Skeletal muscle cell (primary cell): Measurements from ENCODE around the gene AGAP1.

Experiments
- DNase-seq: peaks from one replicate; pipeline ENCODE4 v3.0.0-alpha.2; 2010; ENCODE audit warnings: low read depth
- H3K4me3 ChIP-seq: 2 replicates; pipeline ENCODE4 v1.5.1; 2011; ENCODE audit warnings: low read depth, mild to moderate bottlenecking, control low read depth, low read length, moderate library complexity

AGAP1 gene

GRCh38 chr2:235988271-235989015, 494.6 kb downstream of the AGAP1 start:
- DNase-seq, result no peak
- no peak overlapping the region for H3K4me3 ChIP-seq

GRCh38 chr2:235989591-235989990, 495.7 kb downstream of the AGAP1 start:
- DNase-seq, result no peak
- no peak overlapping the region for H3K4me3 ChIP-seq

GRCh38 chr2:235990344-235990743, 496.5 kb downstream of the AGAP1 start:
- DNase-seq, result no peak
- no peak overlapping the region for H3K4me3 ChIP-seq

- no peak for DNase-seq
These were observed 498.2 kb downstream of the AGAP1 start for GRCh38 chr2:235992024-235992423.

GRCh38 chr2:235996419-235996818, 502.6 kb downstream of the AGAP1 start:
- H3K4me3 ChIP-seq, result no peak overlapping the region
- DNase-seq, result no peak

More at GRCh38 chr2:235992024-235992423, 498.2 kb downstream of the AGAP1 start:
- no peak overlapping the region for H3K4me3 ChIP-seq

GRCh38 chr2:235999011-235999410, 505.2 kb downstream of the AGAP1 start:
- no peak overlapping the region for H3K4me3 ChIP-seq
- no peak for DNase-seq

GRCh38 chr2:236001166-236001828, 507.5 kb downstream of the AGAP1 start:
- no peak overlapping the region for H3K4me3 ChIP-seq
- no peak for DNase-seq

GRCh38 chr2:236001854-236002253, 508.0 kb downstream of the AGAP1 start:
- DNase-seq, result no peak
- H3K4me3 ChIP-seq, result no peak overlapping the region

- DNase-seq, result no peak
- H3K4me3 ChIP-seq, result no peak overlapping the region
These were observed 514.2 kb downstream of the AGAP1 start for GRCh38 chr2:236008006-236008405.

GRCh38 chr2:236008857-236009256, 515.0 kb downstream of the AGAP1 start:
- no peak for DNase-seq
- no peak overlapping the region for H3K4me3 ChIP-seq

- DNase-seq, result peak; percentile 7
- H3K4me3 ChIP-seq, result no peak overlapping the region
These were observed 517.3 kb downstream of the AGAP1 start for GRCh38 chr2:236010920-236011685.

- no peak overlapping the region for H3K4me3 ChIP-seq
- no peak for DNase-seq
These were observed 518.3 kb downstream of the AGAP1 start for GRCh38 chr2:236012155-236012554.

- DNase-seq, result no peak
- H3K4me3 ChIP-seq, result no peak overlapping the region
These were observed 520.7 kb downstream of the AGAP1 start for GRCh38 chr2:236014408-236015131.

- no peak overlapping the region for H3K4me3 ChIP-seq
- no peak for DNase-seq
These were observed 521.3 kb downstream of the AGAP1 start for GRCh38 chr2:236015171-236015570.

- DNase-seq, result no peak
These were observed 522.7 kb downstream of the AGAP1 start for GRCh38 chr2:236016496-236016895.

GRCh38 chr2:236017446-236017845, 523.6 kb downstream of the AGAP1 start:
- no peak for DNase-seq
- no peak overlapping the region for H3K4me3 ChIP-seq

More at GRCh38 chr2:236016496-236016895, 522.7 kb downstream of the AGAP1 start:
- no peak overlapping the region for H3K4me3 ChIP-seq

GRCh38 chr2:236019434-236019833, 525.6 kb downstream of the AGAP1 start:
- no peak overlapping the region for H3K4me3 ChIP-seq
- no peak for DNase-seq

GRCh38 chr2:236021499-236022057, 527.7 kb downstream of the AGAP1 start:
- DNase-seq, result no peak
- H3K4me3 ChIP-seq, result no peak overlapping the region

- no peak overlapping the region for H3K4me3 ChIP-seq
- DNase-seq, result no peak
These were observed 528.3 kb downstream of the AGAP1 start for GRCh38 chr2:236022128-236022527.
